ENCODE data around the gene MPG. TPM values are rescaled to one million over a fixed set of nuclear protein-coding genes. Genes with fewer than 3 reads are reported as not detected.
A peak's percentile ranks its signal among the peaks of the same experiment; 100 is the strongest.

MPG gene
- total RNA-seq, 4 donors from 2014 or later, result 46.8 to 94.4 (median 70.9) TPM

- peaks cover 9% of the 10 kb centered on the region for H3K4me1 ChIP-seq
- no peaks in the 10 kb centered on the region for H3K27me3 ChIP-seq
- DNase-seq (ENCODE audit: low spot score in 2 of 2), result no peak
- 74% methylated on average over 3 of the region's 9 CpGs for WGBS
- H3K9me3 ChIP-seq, result no peaks in the 10 kb centered on the region
- no peak overlapping the region for H3K4me3 ChIP-seq
- H3K36me3 ChIP-seq, result peaks cover 55% of the 10 kb centered on the region
- TF ChIP-seq POLR2A (IDR thresholded peaks at IDR 0.05), result no peak
- TF ChIP-seq EP300 (IDR thresholded peaks at IDR 0.05), result no peak
- no peak for TF ChIP-seq CTCF (IDR thresholded peaks at IDR 0.05)
- TF ChIP-seq POLR2AphosphoS5 (IDR thresholded peaks at IDR 0.05), result no peak
- H3K27ac ChIP-seq, result no peak overlapping the region
Observed at GRCh38 chr16:91484-91883, 13.5 kb downstream of the MPG start.

- no peak for TF ChIP-seq EP300 (IDR thresholded peaks at IDR 0.05)
- no peak for TF ChIP-seq CTCF (IDR thresholded peaks at IDR 0.05)
- TF ChIP-seq POLR2A (IDR thresholded peaks at IDR 0.05), result no peak
- no peak for TF ChIP-seq POLR2AphosphoS5 (IDR thresholded peaks at IDR 0.05)
- WGBS, result 87% methylated on average over 9 of the region's 15 CpGs
- Histone ChIP-seq H3K27ac (no peak overlapping the region), H3K4me3 (no peak overlapping the region), H3K9me3 (no peaks in the 10 kb centered on the region), H3K27me3 (no peaks in the 10 kb centered on the region), H3K36me3 (peaks cover 44% of the 10 kb centered on the region), H3K4me1 (peaks cover 20% of the 10 kb centered on the region)
- no peak for DNase-seq (ENCODE audit: low spot score in 2 of 2)
Observed at GRCh38 chr16:92431-93339, 14.7 kb downstream of the MPG start.

GRCh38 chr16:94918-95265 is 16.9 kb downstream of the MPG start:
- Histone ChIP-seq H3K4me1 (peaks cover 22% of the 10 kb centered on the region), H3K4me3 (no peak overlapping the region), H3K36me3 (peaks cover 31% of the 10 kb centered on the region), H3K27ac (no peak overlapping the region), H3K27me3 (no peaks in the 10 kb centered on the region), H3K9me3 (no peaks in the 10 kb centered on the region)
- no peak for DNase-seq (ENCODE audit: low spot score in 2 of 2)
- TF ChIP-seq POLR2A (IDR thresholded peaks at IDR 0.05) (no peak), CTCF (IDR thresholded peaks at IDR 0.05) (no peak), POLR2AphosphoS5 (IDR thresholded peaks at IDR 0.05) (no peak), EP300 (IDR thresholded peaks at IDR 0.05) (no peak)
- 96% methylated on average over 5 of the region's 5 CpGs for WGBS

- no peak for TF ChIP-seq EP300 (IDR thresholded peaks at IDR 0.05)
- TF ChIP-seq CTCF (IDR thresholded peaks at IDR 0.05), result peak; percentile 97 to 100
- TF ChIP-seq POLR2AphosphoS5 (IDR thresholded peaks at IDR 0.05), result peak in 1 of 3 donors; percentile 86
- no peak for TF ChIP-seq POLR2A (IDR thresholded peaks at IDR 0.05)
- H3K9me3 ChIP-seq, result no peaks in the 10 kb centered on the region
- peak; percentile 95 to 96 for DNase-seq (ENCODE audit: low spot score in 2 of 2)
- peaks cover 25% of the 10 kb centered on the region for H3K4me1 ChIP-seq
- H3K27ac ChIP-seq, result no peak overlapping the region
- no peaks in the 10 kb centered on the region for H3K27me3 ChIP-seq
- peaks cover 26% of the 10 kb centered on the region for H3K36me3 ChIP-seq
- H3K4me3 ChIP-seq, result no peak overlapping the region
- WGBS, result 9% methylated on average over 11 of the region's 11 CpGs
Observed at GRCh38 chr16:96935-97381, 18.9 kb downstream of the MPG start.

GRCh38 chr16:97822-98221 is 19.8 kb downstream of the MPG start:
- Histone ChIP-seq H3K4me3 (no peak overlapping the region), H3K27me3 (no peaks in the 10 kb centered on the region), H3K4me1 (peaks cover 31% of the 10 kb centered on the region), H3K36me3 (peaks cover 20% of the 10 kb centered on the region), H3K9me3 (no peaks in the 10 kb centered on the region), H3K27ac (no peak overlapping the region)
- TF ChIP-seq CTCF (IDR thresholded peaks at IDR 0.05) (no peak), POLR2AphosphoS5 (IDR thresholded peaks at IDR 0.05) (no peak), EP300 (IDR thresholded peaks at IDR 0.05) (no peak), POLR2A (IDR thresholded peaks at IDR 0.05) (no peak)
- DNase-seq (ENCODE audit: low spot score in 2 of 2), result no peak
- WGBS, result 90% methylated on average over 6 of the region's 8 CpGs
